HepG2 (cell line): ENCODE measurements around the gene MEX3D. TPM values are rescaled to one million over a fixed set of nuclear protein-coding genes. Genes with fewer than 3 reads are reported as not detected.

Experiments
- MATR3 ChIP-seq: sonication (generic); formaldehyde crosslinking; IDR thresholded peaks from 2 replicates; pipeline ENCODE4 v1.4.0; 2020; ENCODE audit warnings: missing genetic modification reagents
- MXD1 ChIP-seq: sonication (generic); formaldehyde crosslinking; IDR thresholded peaks from 2 replicates; pipeline ENCODE4 v1.4.0; 2020; ENCODE audit warnings: mild to moderate bottlenecking, missing genetic modification reagents
- NR2F2 ChIP-seq: IDR thresholded peaks from 2 replicates; pipeline ENCODE4 v1.6.1; 2012; ENCODE audit warnings: low read depth, inconsistent platforms, borderline replicate concordance
- ZNF362 ChIP-seq: sonication (generic); formaldehyde crosslinking; IDR thresholded peaks from 2 replicates; pipeline ENCODE4 v1.4.0; 2020; ENCODE audit warnings: missing genetic modification reagents, mild to moderate bottlenecking, borderline replicate concordance
- ZNF407 ChIP-seq: sonication (generic); formaldehyde crosslinking; IDR thresholded peaks from one replicate; pipeline ENCODE4 v1.5.1; 2020; ENCODE audit warnings: mild to moderate bottlenecking, missing genetic modification reagents; ENCODE audit errors: not compliant biosample characterization
- ZNF530 ChIP-seq: sonication (generic); formaldehyde crosslinking; IDR thresholded peaks from 2 replicates; pipeline ENCODE4 v1.5.0; 2020; ENCODE audit warnings: low read depth, mild to moderate bottlenecking, missing genetic modification reagents
- polyA plus RNA-seq, 8 experiments: library from polyadenylated mRNA; depleted of rRNA in 3 of 8; stranded (reverse) in 7 of 8; unstranded in 1 of 8; fragments of >200 nt; fragmentation: Illumina TruSeq in 4 of 8; extraction: Trizol in 4 of 8; gene quantifications; 2 replicates each; pipeline versions ENCODE4 v1.2.1 to v1.2.3, GENCODE V29; 2011 to 2016; ENCODE audit warnings: low read depth in 4 of 8, missing spikeins in 1 of 8, mixed read lengths in 1 of 8; ENCODE audit not compliant: insufficient read depth in 1 of 8
- total RNA-seq, 5 experiments: library from RNA; depleted of rRNA; stranded (reverse); fragments of >200 nt; fragmentation: Illumina TruSeq; extraction: Trizol; gene quantifications; 2 replicates each; pipeline ENCODE4 v1.2.3, GENCODE V29; 2016; ENCODE audit warnings: low read depth in 1 of 5

The MEX3D gene
- total and polyA plus RNA-seq, 2 of the 13 experiments (the other 11 are each of a cell fraction or from before 2014, with no cell fraction given), result 3.6 to 17.1 TPM

GRCh38 chr19:1540365-1540925 lies 27.7 kb downstream of the MEX3D start (continued):
- no peak for TF ChIP-seq ZNF407 (CRISPR knock-in tag)
- TF ChIP-seq MXD1 (CRISPR knock-in tag), result no peak
- TF ChIP-seq ZNF362, result no peak
- TF ChIP-seq NR2F2, result no peak
- TF ChIP-seq ZNF530 (CRISPR knock-in tag), result no peak
- no peak for TF ChIP-seq MATR3 (CRISPR knock-in tag)
